ENCODE measurements around the gene EEF1A2.

The EEF1A2 gene

DNA sequence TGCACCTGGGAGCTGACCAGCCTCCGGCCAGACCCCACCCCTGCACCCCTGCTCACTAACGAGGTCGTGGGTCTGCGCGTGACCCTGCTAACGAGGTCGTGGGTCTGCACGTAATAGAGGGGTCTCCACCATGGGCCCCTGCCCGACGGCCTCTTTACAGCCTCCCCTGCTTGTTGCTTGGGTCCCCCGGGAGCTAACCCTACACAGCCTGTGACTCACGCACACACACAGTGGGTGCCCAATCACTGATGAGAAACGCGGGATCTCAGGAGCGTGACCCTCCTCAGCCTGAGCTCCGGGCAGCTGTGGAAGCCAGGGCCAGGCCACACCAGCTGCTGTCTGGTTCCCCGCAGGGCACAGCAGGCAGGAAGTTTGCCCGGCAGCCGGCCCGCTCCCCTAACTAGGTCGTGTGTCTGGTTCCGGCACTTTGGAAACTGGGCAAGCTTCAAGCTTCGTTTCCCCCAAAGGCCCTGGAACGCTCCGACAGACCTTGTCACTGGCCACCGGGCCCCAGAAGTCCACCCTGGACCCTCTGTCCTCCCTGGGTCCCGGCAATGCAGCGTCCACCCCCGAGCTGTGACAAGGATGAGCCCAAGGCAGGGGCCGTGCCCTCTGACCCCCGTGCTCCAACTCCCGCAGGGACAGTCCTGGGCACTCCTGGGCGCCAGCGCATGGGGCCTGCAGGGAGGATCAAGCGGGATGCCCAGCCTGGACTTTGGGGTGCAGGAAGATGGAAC, 37.5 kb upstream of the EEF1A2 start:
- no peak for DNase-seq

DNA sequence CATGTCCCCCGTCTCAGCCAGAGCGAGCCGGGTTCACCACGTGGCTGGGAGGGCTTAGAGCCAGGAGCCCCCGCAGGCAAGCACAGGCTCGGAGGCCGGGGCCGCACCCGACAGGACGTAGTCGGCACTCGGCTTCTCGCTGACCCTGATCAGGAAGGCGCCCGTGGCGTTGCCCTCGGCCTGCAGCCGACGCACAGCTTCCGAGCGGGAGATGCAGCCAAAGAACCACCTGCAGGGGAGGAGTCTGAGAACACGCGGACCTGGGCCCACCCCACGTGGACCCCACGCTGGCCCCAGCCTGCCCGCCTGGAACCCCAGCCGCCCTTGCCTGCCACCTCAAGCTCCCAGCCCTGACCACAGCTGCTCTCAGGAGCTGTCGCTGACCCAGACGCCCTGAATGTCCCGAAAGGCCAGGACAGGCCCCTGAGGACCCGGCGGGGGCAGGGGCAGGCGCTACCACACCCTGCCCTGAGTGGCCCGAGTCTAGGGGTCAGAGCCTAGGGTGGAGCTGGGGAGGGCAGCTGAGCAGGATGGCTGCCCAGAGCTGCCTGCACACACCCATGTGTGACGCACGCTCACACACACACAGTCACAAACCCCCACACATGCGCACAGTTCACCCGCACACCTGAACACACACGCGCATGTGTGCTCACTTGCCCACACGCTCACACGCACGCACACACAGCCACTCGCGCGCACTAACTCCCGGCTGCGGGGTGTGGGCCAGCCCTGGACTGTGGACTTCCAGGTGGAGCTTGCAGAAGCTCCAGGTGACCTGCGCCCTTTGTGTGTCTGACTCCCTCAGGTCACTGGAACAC, 36.2 kb upstream of the EEF1A2 start:
- no peak for DNase-seq

DNA sequence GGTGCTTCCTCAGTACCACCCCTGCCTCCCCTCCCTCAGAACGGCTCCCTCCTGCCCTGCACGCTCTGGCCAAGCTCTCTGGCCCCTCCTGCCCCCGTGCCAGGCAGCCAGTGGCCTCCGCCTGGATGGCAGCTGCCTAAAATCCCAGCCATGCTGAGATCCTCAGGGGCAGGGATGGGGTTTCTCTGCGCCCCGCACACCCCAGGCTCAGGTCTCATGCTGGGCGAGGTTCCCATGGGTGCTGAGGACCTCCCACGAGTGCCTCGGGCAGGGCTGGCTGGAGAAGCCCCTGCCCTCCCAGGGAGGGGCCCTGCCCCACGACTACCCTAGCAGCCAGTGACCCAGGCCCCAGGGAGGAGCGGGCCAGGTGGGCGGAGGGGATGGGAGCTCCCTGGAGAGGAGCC, 35.5 kb upstream of the EEF1A2 start:
- no peak for DNase-seq

DNA sequence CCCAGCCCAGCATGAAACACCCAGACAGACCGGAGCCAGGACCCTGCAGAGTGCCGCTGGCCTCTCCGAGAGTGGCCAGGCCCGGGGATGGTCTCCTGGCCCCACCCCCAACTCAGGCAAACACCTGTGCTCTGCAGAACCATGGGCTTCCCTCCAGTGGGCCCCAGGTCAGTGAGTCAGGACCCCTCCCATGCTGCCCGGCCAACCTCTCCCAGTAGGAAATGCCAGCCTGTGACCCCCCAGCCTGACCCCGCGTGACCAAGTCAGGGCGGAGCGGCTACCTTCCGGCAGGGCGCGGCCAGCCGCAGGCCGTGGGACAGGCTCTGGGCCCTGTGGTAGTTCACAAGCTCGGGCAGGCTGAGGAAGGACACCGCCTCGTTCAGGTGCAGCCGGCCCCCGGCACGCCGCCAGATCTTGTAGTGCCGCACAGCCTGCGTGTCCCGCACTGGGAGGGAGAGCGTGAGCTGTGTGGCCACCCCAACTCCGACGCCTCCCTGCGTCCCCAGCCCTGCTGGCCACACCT, 35.0 kb upstream of the EEF1A2 start:
- no peak for DNase-seq

DNA sequence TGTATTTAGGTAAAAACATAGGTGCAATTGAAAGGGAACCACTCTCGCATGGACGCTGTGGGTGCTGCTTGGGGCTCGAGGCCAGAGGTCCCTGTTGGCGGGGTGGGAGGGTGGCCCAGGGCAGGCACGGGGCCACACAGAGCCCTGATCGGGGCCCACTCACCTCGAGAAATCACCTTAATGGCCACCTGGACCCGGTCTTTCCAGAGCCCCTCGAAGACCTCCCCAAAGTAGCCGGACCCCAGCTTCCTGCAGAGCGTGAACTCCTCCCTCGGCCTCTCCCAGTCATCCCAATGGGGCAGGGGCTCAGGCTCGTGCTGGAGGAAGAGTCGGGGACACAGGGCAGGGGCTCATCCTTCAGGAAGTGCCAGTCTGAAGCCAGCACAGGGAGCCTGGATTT, 34.5 kb upstream of the EEF1A2 start:
- DNase-seq, result no peak

DNA sequence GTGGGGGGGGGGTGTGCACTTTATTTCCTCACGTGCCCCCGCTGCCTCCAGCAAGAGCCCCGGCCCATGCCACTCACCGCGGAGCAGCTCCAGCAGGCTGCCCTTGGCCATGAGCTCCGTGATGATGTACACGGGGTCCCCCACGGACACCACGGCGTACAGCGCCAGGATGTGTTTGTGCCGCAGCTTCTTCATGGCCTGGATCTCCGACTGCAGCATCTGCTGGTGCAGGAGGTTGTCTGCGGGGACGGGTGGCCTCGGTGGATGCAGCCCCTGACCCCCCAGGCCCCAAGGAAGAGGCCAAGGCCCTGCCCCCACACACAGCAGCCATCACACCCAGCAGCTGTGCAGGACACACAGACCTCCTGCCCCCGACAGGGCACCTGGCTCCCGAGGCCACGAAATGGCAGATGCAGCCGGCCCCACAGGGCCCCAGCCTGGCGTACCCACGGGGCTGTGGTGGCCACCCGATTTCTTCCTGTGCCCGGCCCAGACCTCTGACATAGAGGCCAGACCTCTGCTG, 33.6 kb upstream of the EEF1A2 start:
- DNase-seq, result no peak

DNA sequence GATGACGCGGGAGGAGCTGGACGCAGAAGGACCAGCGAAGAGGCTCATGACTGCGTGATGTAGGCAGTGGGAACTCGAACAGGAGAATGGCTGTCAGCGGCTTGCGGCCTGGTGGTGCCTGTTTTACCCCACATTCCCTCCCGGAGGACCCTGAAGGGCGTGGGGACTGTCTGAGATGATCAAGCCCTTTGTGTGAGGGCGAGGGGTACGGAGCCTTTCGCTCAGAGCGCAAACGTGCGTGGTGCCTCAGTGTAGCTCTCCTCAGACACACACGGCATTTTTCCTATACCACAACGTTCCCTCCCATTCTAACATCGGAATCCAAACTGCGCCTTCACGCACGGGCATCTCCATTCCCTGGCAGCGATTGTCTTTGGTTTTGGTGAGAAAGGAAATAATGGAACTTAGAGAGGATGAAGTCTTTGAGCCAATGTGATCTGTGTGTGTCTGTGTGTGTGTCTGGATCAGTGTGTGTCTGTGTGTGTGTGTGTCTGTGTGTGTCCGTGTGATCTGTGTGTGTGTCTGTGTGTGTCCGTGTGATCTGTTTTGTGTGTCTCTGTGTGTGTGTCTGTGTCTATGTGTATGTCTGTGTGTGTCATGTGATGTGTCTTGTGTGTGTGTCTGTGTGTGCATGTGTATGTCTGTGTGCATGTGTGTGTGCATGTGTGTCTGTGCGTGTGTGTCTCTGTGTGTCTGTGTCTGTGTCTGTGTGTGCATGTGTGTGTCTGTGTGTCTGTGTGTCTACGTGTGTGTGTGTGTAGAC, 33.0 kb upstream of the EEF1A2 start:
- no peak for DNase-seq

DNA sequence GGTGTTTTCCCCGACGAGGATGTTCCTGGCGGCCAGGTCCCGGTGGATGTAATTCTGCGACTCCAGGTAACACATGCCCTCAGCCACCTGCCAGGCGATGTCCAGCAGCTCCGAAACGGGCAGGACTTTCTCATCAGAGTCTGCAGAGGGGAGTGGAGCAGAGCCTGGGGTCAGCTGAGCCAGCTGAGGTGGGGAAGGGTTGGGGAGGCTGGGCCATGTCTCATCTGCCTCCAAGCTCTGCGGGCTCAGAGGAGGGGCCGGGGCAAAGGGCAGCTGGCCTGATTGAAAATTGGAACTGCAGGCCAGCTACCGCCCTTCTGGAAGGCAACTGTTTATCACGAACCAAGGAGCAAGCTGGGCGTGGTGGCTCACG, 31.9 kb upstream of the EEF1A2 start:
- no peak for DNase-seq

DNA sequence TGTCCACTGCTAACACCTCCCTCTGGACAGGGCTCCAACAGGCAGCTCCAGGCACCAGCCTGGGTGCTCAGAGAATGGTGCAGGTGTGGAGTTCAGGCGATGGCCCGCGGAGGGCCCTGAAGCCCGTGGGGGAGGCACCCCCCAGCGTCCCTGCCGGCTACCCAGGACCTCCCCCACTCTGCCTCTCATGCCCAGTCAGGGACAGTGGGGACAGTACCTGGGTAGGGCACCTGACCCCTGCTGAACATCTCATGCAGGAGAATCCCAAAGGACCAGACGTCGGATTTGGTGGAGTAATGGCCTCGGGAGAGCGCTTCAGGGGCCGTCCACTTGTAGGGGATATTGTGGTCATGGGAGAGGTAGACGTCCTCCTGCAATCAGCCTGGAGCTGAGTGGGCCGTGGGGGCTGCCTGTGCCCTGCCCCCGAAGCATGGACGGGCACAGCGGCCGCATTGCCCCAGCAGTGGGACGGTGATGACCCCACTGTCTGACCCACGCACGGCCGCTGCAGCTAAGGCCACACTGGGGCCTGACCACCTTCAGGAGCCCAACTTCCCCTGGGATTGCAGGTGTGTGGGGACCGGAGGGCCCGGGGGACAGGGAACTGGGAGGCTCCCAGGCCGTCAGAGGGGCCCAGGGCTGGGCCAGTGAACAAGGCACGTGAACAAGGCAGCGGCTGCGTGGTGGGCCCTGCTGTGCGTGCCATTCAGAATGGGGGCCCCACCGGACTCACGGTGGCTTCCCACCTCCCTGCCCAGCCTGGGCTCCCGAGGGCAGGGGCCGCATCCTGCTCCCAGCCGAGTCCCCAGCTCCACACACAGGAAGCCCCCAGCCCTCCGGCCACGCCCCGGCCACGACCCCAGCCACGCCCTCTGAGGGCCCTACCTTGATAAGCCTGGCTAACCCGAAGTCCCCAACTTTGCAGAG, 31.2 kb upstream of the EEF1A2 start:
- DNase-seq, result no peak

DNA sequence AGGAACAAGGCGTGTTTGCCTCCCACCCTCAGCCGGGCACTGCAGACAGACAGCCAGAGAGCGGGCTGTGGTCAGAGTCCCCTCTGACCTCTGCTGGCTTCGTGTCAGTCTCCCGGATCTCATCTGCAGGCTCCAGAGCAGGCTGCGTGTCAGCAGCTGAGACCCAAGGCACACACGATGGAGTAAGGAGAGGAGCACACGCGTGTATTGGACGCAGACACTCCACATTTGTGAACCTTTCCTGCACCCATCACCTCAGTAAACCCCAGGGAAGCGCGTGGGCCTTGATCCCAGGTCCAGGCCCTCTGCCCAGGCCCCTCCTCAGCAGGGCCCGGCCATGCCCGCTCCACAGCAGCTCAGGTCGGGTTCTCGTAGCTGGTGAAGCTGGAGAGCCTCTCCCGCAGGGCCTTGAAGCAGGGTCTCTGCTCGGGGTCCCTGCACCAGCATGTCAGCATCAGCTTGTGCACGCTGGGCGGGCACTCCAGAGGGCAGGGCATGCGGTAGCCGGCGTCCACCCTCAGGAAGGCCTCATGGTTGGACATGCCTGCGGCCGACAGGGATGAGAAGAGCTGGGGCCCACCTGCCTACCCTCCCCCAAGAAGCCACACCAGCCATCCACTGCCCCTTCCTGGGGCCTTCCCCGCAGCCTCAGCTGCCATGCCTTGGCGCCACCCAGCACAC, 30.4 kb upstream of the EEF1A2 start:
- no peak for DNase-seq

DNA sequence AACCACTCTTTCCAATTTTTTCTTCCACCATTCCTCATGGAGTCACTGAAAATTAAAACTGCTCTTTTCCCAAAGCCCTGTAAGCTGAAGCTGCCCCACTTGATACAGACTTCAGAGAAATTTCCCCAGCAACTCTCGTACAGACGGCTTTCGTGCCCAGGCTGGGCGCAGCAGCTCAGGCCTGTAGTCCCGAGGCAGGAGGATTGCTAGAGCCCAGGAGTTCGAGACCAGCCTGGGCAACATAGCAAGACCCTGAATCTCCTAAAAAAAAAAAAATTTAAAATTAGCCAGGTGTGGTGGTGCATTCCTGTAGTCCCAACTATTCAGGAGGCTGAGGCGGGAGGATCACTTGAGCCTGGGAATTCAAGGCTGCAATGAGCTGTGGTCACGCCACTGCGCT, 28.3 kb upstream of the EEF1A2 start:
- no peak for DNase-seq

DNA sequence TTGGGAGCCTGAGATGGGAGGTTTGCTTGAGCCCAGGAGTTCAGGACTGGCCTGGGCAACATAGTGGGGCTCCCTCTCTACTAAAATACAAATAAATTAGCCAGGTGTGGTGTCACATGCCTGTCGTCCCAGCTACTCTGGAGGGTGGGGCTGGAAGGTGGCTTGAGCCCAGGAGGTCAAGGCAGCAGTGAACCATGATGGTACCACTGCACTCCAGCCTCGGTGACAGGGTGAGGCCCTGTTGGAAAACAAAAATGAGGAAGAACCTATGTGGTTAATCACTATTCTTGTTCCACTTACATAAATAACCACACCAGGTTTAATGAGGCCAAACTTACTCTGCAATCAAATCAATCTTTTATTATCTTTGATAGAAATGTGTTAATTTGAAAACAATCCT, 27.1 kb upstream of the EEF1A2 start:
- DNase-seq, result no peak

DNA sequence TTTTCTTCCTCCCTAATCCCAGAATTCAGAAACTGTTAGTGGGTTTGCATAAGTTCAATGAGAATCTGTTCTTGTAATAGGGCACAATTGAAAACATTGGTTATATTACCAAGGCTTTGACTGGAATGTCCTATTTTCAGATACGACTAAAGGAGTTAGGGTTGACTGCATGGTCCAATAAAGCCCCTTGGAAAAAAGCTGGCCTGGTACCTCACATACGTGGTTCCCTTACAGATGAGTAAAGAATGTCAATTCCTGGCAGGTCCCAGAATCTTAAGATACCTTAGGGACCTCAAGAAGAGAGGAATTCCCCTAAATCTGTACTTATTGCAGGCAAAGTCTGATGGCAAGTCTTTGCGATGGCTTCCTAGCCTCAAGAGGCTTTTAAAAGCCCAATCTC, 26.3 kb upstream of the EEF1A2 start:
- DNase-seq, result no peak

DNA sequence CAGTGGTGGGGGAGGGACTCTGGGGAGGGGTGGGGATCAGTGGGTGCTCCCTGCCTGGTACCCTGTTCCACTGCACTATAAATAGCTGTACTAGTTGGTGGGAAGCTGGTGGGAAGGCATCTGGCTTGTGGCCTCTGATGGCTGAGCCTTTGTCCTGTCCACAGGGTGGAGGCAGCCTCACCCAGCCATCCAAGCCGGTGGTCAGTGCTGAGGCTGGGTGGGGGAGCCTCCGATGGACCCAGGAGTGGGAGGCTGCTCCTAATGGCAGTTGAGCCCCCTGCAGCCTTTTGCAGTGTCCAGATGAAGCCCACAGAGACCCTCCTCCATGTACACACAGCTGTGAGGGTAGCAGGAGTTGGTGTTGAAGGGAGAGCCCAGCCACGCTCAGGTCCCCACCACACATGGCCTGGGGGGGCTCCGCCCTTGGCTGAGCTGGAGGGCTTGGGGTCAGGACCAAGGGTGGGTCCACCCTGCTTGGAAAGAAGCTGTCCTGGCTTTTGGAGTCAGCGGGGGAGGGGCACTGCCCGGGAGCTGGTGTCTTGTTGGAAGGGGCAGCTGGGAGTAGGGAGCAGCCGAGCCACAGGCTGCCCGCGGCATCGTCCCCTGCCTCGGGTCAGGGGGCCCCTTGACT, 24.2 kb upstream of the EEF1A2 start:
- no peak for DNase-seq

DNA sequence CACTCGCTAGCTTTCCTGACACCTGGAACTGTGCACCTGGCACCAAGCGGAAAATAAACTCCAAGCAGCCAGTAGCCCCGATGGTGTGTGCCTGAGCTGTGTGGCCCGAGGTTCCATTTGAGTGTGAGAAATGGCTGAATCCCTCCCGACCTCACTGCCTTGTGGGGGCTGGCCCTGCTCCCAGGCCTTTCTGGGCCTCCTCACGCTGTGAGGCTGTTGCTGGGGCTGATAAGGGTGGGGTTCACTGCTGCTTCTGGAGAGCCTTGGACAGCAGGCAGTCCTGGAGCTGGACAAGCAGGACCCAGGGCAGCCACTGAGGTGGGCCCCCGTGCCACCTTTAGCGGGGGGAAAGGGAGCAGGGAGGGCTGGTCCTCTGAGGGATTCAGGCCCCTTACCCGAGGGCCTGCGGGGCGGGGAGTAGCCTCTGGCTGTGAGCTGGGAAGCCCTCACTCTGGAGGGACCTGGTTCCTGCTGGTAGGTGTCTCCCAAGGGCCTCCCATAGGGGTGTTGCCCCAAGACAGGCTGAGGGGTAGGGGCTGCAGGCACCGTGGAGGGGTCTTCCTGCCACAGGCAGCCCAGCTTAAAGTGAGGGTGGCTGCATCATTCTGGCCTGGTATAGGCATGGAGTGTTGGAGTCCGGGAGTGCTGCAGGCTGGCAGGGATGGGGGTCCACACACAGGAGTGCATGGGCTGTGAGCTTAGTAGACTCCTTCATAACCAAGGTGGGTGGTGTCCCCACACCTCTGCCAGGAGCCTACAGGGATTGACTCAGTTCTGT, 23.4 kb upstream of the EEF1A2 start:
- no peak for DNase-seq

DNA sequence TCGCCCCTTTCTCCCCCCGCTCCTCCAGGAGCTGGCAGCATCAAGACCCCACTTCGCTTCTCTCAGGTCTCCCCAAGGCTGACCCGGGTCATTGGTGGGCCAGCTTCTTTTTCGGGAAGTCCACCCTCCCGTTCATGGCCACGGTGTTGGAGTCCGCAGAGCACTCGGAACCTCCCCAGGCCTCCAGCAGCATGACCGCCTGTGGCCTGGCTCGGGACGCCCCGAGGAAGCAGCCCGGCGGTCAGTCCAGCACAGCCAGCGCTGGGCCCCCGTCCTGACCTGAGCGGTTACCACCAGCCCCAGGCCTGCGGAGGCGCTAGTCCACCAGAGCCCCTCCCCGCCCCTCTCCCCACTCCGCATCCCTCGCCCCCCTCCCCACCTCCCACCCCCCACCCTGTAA, 22.7 kb upstream of the EEF1A2 start:
- DNase-seq, result no peak

DNA sequence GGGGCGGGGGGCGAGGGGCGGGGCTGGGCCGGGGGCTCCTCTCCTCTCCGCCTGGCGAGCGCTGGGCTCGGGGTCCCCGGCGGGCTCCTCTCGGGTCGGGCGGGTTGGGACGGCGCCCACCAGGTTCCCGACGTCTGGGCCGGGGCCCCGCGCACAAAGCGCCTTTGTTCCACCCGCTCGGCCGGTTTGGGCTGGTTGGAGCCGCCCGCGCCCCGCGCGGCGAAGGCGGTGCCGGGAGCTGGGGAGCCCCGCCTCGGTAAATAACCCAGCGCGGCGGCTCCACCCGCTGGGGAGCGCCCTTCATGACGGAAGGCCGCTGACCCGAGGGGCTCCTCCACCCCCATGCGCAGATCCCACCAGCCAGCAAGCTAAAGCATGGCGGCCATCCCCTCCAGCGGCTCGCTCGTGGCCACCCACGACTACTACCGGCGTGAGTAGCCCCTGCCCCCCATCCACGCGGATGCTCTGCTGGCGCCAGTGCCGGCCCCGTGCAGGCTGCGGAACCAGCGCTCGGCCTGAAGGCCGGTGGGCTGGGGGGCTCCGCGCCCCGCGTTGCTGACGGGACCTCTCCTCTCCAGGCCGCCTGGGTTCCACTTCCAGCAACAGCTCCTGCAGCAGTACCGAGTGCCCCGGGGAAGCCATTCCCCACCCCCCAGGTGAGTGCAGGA, 22.2 kb upstream of the EEF1A2 start:
- DNase-seq, result peak; percentile 43

DNA sequence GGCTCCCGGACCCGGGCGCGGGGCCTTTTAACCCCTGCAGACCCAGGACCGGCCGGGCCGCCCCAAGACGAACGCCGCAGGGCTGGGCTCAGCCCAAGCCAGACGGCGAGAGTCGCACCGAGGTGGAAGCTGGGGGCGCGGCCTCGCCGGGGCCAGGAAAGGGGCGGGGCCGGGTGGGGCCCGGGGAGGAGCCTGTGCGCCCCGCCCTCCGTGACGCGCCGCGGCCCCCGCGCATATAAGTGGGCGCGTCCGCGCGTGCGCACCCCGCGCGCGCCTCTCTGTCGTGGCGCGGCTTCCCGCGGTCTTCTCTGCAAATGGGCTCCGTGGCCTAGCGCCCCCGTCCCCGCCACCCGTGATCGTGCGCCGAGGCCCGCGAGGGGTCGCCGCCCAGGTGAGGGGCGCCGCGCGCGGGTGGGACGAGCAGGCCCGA, 21.6 kb upstream of the EEF1A2 start, which contains the start of gene PPDPF:
TSS of gene PPDPF (plus strand) at position 262 of the 430 bp plus-strand sequence. CDS start 544 bp downstream, outside the sequence.
- peak; percentile 76 for DNase-seq

Measured in GDM1 (cell line).